PC-9 (cell line): Measurements from ENCODE around the gene TADA3. TPM values are rescaled to one million over a fixed set of nuclear protein-coding genes. Genes with fewer than 3 reads are reported as not detected.

Source experiments
- BruUV-seq: library from RNA; stranded (reverse); fragments of 400-500 nt; replicated peaks from 2 replicates; lab custom pipeline; 2021; lab: Mats Ljungman, UMichigan
- CTCF ChIA-PET: fragments of 300-600 bp; sonication (Branson Sonifier 250); formaldehyde crosslinking; loops from one replicate; lab custom pipeline; 2022; ENCODE audit warnings: antibody characterized with exemption; lab: Charles Lee
- POLR2A ChIA-PET: fragments of 300-600 bp; sonication (Branson Sonifier 250); formaldehyde crosslinking; loops from one replicate; lab custom pipeline; 2022; ENCODE audit warnings: antibody characterized with exemption; ENCODE audit not compliant: unreplicated experiment; lab: Charles Lee
- DNase-seq, 2 experiments: peaks; one replicate each; pipeline versions ENCODE4 v3.0.0 to v3.0.0-alpha.2; 2015 to 2022; ENCODE audit warnings: mixed read lengths in 1 of 2
- H2AFZ ChIP-seq: fragments of 200-600 bp; sonication (generic); 2 replicates; pipeline ENCODE4 v1.8.1; 2017; ENCODE audit warnings: antibody characterized with exemption
- H3F3A ChIP-seq: fragments of 200-600 bp; sonication (generic); 2 replicates; pipeline ENCODE4 v1.8.1; 2017; ENCODE audit warnings: antibody characterized with exemption, mild to moderate bottlenecking, low read depth; ENCODE audit not compliant: insufficient read depth
- H3K27ac ChIP-seq: fragments of 200-600 bp; sonication (generic); 2 replicates; pipeline ENCODE4 v1.6.1; 2016; ENCODE audit warnings: mixed run types
- H3K27me3 ChIP-seq: fragments of 200-600 bp; sonication (generic); 2 replicates; pipeline ENCODE4 v1.6.1; 2016; ENCODE audit warnings: low read depth, mixed run types; ENCODE audit not compliant: insufficient read depth
- H3K36me3 ChIP-seq: fragments of 200-600 bp; sonication (generic); 2 replicates; pipeline ENCODE4 v1.6.1; 2016; ENCODE audit warnings: low read depth, mixed run types
- H3K4me1 ChIP-seq: fragments of 200-600 bp; sonication (generic); replicated peaks from 2 replicates; pipeline ENCODE4 v1.6.1; 2016; ENCODE audit warnings: mixed run types; ENCODE audit not compliant: insufficient read depth
- H3K4me2 ChIP-seq: fragments of 200-600 bp; sonication (generic); 2 replicates; pipeline ENCODE4 v1.6.1; 2017; ENCODE audit warnings: mixed run types
- H3K4me3 ChIP-seq: fragments of 200-600 bp; sonication (generic); 2 replicates; pipeline ENCODE4 v1.6.1; 2016; ENCODE audit warnings: mixed run types
- H3K79me2 ChIP-seq: fragments of 200-600 bp; sonication (generic); 2 replicates; pipeline ENCODE4 v1.6.1; 2017; ENCODE audit warnings: low read depth, mixed run types
- H3K9me2 ChIP-seq: fragments of 200-600 bp; sonication (generic); 2 replicates; pipeline ENCODE4 v1.8.1; 2017; ENCODE audit warnings: mild to moderate bottlenecking; ENCODE audit not compliant: insufficient read depth
- H3K9me3 ChIP-seq: fragments of 200-600 bp; sonication (generic); 2 replicates; pipeline ENCODE4 v1.8.1; 2016; ENCODE audit warnings: low read depth; ENCODE audit not compliant: insufficient read depth
- H4K20me1 ChIP-seq: fragments of 200-600 bp; sonication (generic); 2 replicates; pipeline ENCODE4 v1.8.1; 2017; ENCODE audit not compliant: insufficient read depth
- EZH2 ChIP-seq: fragments of 200-600 bp; sonication (generic); IDR thresholded peaks from 2 replicates; pipeline ENCODE4 v1.8.0; 2017; ENCODE audit warnings: antibody characterized with exemption, low read depth
- intact Hi-C: fragments of 100-400 bp; cut with micrococcal nuclease; formaldehyde crosslinking; loops from one replicate; pipeline ENCODE4 v1.10.0; 2022; ENCODE audit not compliant: unreplicated experiment
- total RNA-seq: library from RNA; stranded (reverse); gene quantifications from 2 replicates; pipeline ENCODE4 v1.2.3, GENCODE V29; 2021
- TF ChIP-seq, protein P1 (sequence below): fragments of 200-600 bp; sonication (generic); conservative IDR thresholded peaks from 2 replicates; pipeline ENCODE4 v1.6.1; 2017; ENCODE audit warnings: mixed run types, antibody characterized with exemption, mild to moderate bottlenecking, moderate library complexity

Gene TADA3
- total RNA-seq, 1 experiment from 2014 or later = 72.4 TPM

DNA sequence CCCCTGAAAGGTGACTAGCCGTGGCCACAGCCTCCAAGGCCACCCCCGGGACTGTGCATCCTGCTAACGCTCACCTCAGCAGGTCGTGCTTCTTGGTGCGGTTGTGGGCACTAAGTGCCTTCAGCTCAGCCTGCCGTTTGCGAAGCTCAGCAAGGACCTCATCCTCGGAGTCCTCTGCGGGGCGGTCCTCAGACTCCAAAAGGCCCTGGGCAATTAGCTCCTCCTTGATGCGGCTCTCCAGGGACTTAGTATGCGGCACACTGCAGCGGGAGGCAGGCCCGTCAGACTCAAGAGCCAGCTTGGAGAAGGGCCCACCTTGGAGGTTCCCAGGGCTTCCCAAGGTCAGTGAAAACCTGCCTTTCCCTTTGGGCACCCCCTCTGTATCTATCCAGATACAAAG is 8.3 kb downstream of the TADA3 start:
- BruUV-seq = no TSS peak
- no peak for DNase-seq

DNA sequence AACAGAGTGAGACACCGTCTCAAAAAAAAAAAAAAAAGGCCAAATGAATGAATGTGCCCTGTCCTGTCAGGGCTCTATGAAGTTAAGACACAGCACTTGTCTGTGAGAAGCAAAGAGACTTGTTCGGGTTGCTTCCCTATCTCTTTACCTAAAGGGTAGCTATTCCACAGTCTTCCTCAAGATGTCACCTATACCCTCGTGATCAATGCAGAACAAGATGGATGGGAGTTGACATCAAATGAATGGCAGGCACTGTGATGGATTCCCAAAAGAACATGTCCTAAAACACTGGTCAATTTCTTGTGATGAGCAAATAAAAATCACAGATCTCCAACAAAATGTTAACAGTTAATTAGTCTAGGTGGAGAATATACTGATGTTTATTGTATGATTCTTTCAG is 9.5 kb downstream of the TADA3 start:
- intact Hi-C loops = no loop called here

More for the DNA sequence above, 8.3 kb downstream of the TADA3 start:
- Histone ChIP-seq H3K27me3 (no peaks in the 10 kb centered on the region), H3K4me2 (no peak overlapping the region), H3K4me1 (no peaks in the 10 kb centered on the region), H3K79me2 (no peaks in the 10 kb centered on the region), H2AFZ (no peak overlapping the region), H3K36me3 (peaks cover 11% of the 10 kb centered on the region), H4K20me1 (no peaks in the 10 kb centered on the region), H3F3A (0 out of 2 replicates have a peak, but pooled peaks cover 3% of the 10 kb centered on the region), H3K9me3 (no peaks in the 10 kb centered on the region), H3K4me3 (no peak overlapping the region), H3K9me2 (no peaks in the 10 kb centered on the region), H3K27ac (no peak overlapping the region)
- TF ChIP-seq, protein P1, sequence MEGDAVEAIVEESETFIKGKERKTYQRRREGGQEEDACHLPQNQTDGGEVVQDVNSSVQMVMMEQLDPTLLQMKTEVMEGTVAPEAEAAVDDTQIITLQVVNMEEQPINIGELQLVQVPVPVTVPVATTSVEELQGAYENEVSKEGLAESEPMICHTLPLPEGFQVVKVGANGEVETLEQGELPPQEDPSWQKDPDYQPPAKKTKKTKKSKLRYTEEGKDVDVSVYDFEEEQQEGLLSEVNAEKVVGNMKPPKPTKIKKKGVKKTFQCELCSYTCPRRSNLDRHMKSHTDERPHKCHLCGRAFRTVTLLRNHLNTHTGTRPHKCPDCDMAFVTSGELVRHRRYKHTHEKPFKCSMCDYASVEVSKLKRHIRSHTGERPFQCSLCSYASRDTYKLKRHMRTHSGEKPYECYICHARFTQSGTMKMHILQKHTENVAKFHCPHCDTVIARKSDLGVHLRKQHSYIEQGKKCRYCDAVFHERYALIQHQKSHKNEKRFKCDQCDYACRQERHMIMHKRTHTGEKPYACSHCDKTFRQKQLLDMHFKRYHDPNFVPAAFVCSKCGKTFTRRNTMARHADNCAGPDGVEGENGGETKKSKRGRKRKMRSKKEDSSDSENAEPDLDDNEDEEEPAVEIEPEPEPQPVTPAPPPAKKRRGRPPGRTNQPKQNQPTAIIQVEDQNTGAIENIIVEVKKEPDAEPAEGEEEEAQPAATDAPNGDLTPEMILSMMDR = no peak
- no peak for TF ChIP-seq EZH2
- intact Hi-C loops = no loop called here
- ChIA-PET CTCF (no interaction called here), POLR2A (no interaction called here)

GRCh38 chr3:9781978-9782603 is 10.2 kb downstream of the TADA3 start:
- H4K20me1 ChIP-seq = no peaks in the 10 kb centered on the region
- POLR2A ChIA-PET = interaction anchor here (0.5 to 0.7 kb wide), 2 partner anchors 9 to 152 kb away, joined by 3 to 9 read pairs; partner anchors contain the start of gene CRELD1
- BruUV-seq = no TSS peak
- H3F3A ChIP-seq = 0 out of 2 replicates have a peak, but pooled peaks cover 3% of the 10 kb centered on the region
- H3K4me1 ChIP-seq = no peaks in the 10 kb centered on the region
- no peaks in the 10 kb centered on the region for H3K79me2 ChIP-seq
- H3K36me3 ChIP-seq = peaks cover 8% of the 10 kb centered on the region
- H3K27ac ChIP-seq = no peak overlapping the region
- CTCF ChIA-PET = no interaction called here
- TF ChIP-seq EZH2 = no peak
- TF ChIP-seq, protein P1 = no peak
- DNase-seq = no peak
- H2AFZ ChIP-seq = no peak overlapping the region
- no peak overlapping the region for H3K4me2 ChIP-seq
- H3K9me3 ChIP-seq = no peaks in the 10 kb centered on the region
- no peaks in the 10 kb centered on the region for H3K27me3 ChIP-seq
- intact Hi-C loops = no loop called here
- no peak overlapping the region for H3K4me3 ChIP-seq
- H3K9me2 ChIP-seq = no peaks in the 10 kb centered on the region

More for the DNA sequence above, 9.5 kb downstream of the TADA3 start:
- no peaks in the 10 kb centered on the region for H3K9me3 ChIP-seq
- no peaks in the 10 kb centered on the region for H4K20me1 ChIP-seq
- no peak overlapping the region for H3K4me3 ChIP-seq
- H3K36me3 ChIP-seq = peaks cover 11% of the 10 kb centered on the region
- H3K27me3 ChIP-seq = no peaks in the 10 kb centered on the region
- no peak for DNase-seq
- H3K9me2 ChIP-seq = no peaks in the 10 kb centered on the region
- CTCF ChIA-PET = no interaction called here
- H3F3A ChIP-seq = 0 out of 2 replicates have a peak, but pooled peaks cover 3% of the 10 kb centered on the region
- no peaks in the 10 kb centered on the region for H3K79me2 ChIP-seq
- POLR2A ChIA-PET = no interaction called here
- no peak overlapping the region for H3K4me2 ChIP-seq
- no TSS peak for BruUV-seq
- H2AFZ ChIP-seq = no peak overlapping the region
- H3K27ac ChIP-seq = no peak overlapping the region
- no peaks in the 10 kb centered on the region for H3K4me1 ChIP-seq
- TF ChIP-seq, protein P1 = peak; percentile 38
- TF ChIP-seq EZH2 = no peak
